ENCODE measurements around the gene PSD. TPM values are rescaled to one million over a fixed set of nuclear protein-coding genes. Genes with fewer than 3 reads are reported as not detected.

Gene PSD
- total and polyA plus RNA-seq, 9 of the 15 experiments (the other 6 are each of a cell fraction or from before 2014, with no cell fraction given) = 0.11 to 1.7 (median 0.54) TPM; not detected in 2

GRCh38 chr10:102463983-102464382 lies 45.4 kb upstream of the PSD start:
- DNase-seq (ENCODE audit: extremely low read depth in 1 of 4, low spot score in 3 of 4) = peak in 1 of 4 experiments; percentile 64
- ChIA-PET POLR2A (interaction anchor here (1.8 to 4.2 kb wide), 2 partner anchors 11 to 12 kb away, joined by 7 to 24 read pairs; partner anchors contain the start of gene C10orf95), CTCF (ENCODE audit: low intra/inter-chr PET ratio) (no interaction called here)
- Histone ChIP-seq H3K4me1 (replicated peaks in 1 of 2; ENCODE audit: control insufficient read depth in 2 of 2, insufficient read depth in 2 of 2, low read length in 2 of 2) (peaks cover 23 to 39% of the 10 kb centered on the region in 2 experiments), H3K4me3 (no peak overlapping the region), H3K27me3 (ENCODE audit: control insufficient read depth in 2 of 2, insufficient read depth in 2 of 2, low read length in 2 of 2) (no peaks in the 10 kb centered on the region), H3K9me1 (ENCODE audit: control insufficient read depth, insufficient read depth, low read length) (no peaks in the 10 kb centered on the region), H3K9me3 (replicated peaks; ENCODE audit: control insufficient read depth, insufficient read depth, low read depth, low read length) (no peaks in the 10 kb centered on the region), H3K36me3 (ENCODE audit: control insufficient read depth, insufficient read depth, low read length) (no peaks in the 10 kb centered on the region), H3K79me2 (ENCODE audit: control insufficient read depth, insufficient read depth, low read length) (no peaks in the 10 kb centered on the region), H3K27ac (ENCODE audit: extremely low read depth, low read depth, low read length) (peak overlapping the region; percentile 50; the same call in 1 of the 3 replicates), H3K4me2 (ENCODE audit: insufficient read depth, low read length) (peak overlapping the region; percentile 23; the same call in 1 of the 2 replicates), H3K9ac (ENCODE audit: insufficient read depth in 1 of 2, low read depth in 2 of 2, low read length in 2 of 2) (no peak overlapping the region; a peak in 1 of 4 replicates), H2AFZ (ENCODE audit: low read depth, low read length) (no peak overlapping the region), H4K20me1 (replicated peaks; ENCODE audit: control insufficient read depth, insufficient read depth, low read length) (no peaks in the 10 kb centered on the region)
- intact Hi-C loops (cut with micrococcal nuclease) (loop anchor here (5.0 kb wide), 1 partner anchor 42 kb away; the partner anchor contains the start of gene FBXL15), in situ Hi-C loops (cut with MboI) (no loop called here)
- peak; percentile 42 for ATAC-seq
- no TSS peak for BruUV-seq (replicated peaks)
- FAIRE-seq = no peak
- 16% methylated on average over 9 of the region's 10 CpGs for WGBS (ENCODE audit: insufficient coverage, low coverage, missing lambda C conversion rate)
- TF ChIP-seq ZNF586 (CRISPR knock-in tag; conservative IDR thresholded peaks at IDR 0.05) (no peak), IRF1 (CRISPR knock-in tag; IDR thresholded peaks at IDR 0.05; ENCODE audit: borderline replicate concordance) (no peak), ZNF407 (IDR thresholded peaks at IDR 0.05; ENCODE audit: low read depth) (no peak), ERF (CRISPR knock-in tag; IDR thresholded peaks at IDR 0.05) (no peak), POLR2B (IDR thresholded peaks at IDR 0.05; ENCODE audit: low read depth, partially characterized antibody) (no peak), ZFP36 (IDR thresholded peaks at IDR 0.05; ENCODE audit: low read depth, low read length, partially characterized antibody) (peak; percentile 8), HMBOX1 (IDR thresholded peaks at IDR 0.05) (0 out of 2 replicates have a peak, but pooled peaks have one; percentile 35), SAFB (IDR thresholded peaks at IDR 0.05; ENCODE audit: borderline replicate concordance, low read depth, low read length) (no peak), FOXO4 (CRISPR knock-in tag; IDR thresholded peaks at IDR 0.05) (no peak)
